Measurements from ENCODE around the gene TNRC6C. TPM values are rescaled to one million over a fixed set of nuclear protein-coding genes. Genes with fewer than 3 reads are reported as not detected.

TNRC6C gene
- total and polyA plus RNA-seq, 4 donors, result 1.3 to 7.7 (median 2.9) TPM

- DNase-seq (ENCODE audit: low spot score), result no peak
- 85% methylated on average over 14 of the region's 14 CpGs for WGBS
Measured at GRCh38 chr17:77929871-77930436, 28.5 kb upstream of the TNRC6C start.

GRCh38 chr17:77930780-77931768, 27.4 kb upstream of the TNRC6C start:
- no peak overlapping the region for H3K27ac ChIP-seq (ENCODE audit: low read depth in 1 of 2, low read length in 2 of 2)
- H3K4me1 ChIP-seq (ENCODE audit: control insufficient read depth in 4 of 4, insufficient read depth in 4 of 4, low read length in 3 of 4), result peaks cover 0 to 8% (median 4%) of the 10 kb centered on the region in 4 donors
- no peak overlapping the region for H3K4me3 ChIP-seq (ENCODE audit: low read depth in 1 of 3, low read length in 3 of 3)
- H3K9me3 ChIP-seq (ENCODE audit: control insufficient read depth in 4 of 4, low read length in 3 of 4), result no peaks in the 10 kb centered on the region
- WGBS, result 74% methylated on average over 24 of the region's 24 CpGs
- H3K27me3 ChIP-seq (ENCODE audit: control insufficient read depth in 4 of 4, insufficient read depth in 4 of 4, low read length in 3 of 4), result no peaks in the 10 kb centered on the region
- TF ChIP-seq FOXA2 (IDR thresholded peaks at IDR 0.05), result no peak
- no peak for TF ChIP-seq RXRA (IDR thresholded peaks at IDR 0.05)
- no peak for TF ChIP-seq TAF1 (conservative IDR thresholded peaks at IDR 0.05)
- no peak for TF ChIP-seq YY1 (IDR thresholded peaks at IDR 0.05)
- TF ChIP-seq MAX (IDR thresholded peaks at IDR 0.05), result no peak
- TF ChIP-seq SP1 (IDR thresholded peaks at IDR 0.05), result no peak
- TF ChIP-seq CTCF (IDR thresholded peaks at IDR 0.05; ENCODE audit: low read depth, low read length, missing input control), result no peak
- no peak for TF ChIP-seq EGR1 (IDR thresholded peaks at IDR 0.05; ENCODE audit: low read depth in 2 of 2)
- TF ChIP-seq JUND (IDR thresholded peaks at IDR 0.05), result no peak
- no peak for TF ChIP-seq ATF3 (IDR thresholded peaks at IDR 0.05)
- no peak for TF ChIP-seq NR2F2 (IDR thresholded peaks at IDR 0.05)
- TF ChIP-seq HNF4G (IDR thresholded peaks at IDR 0.05), result no peak
- TF ChIP-seq HNF4A (conservative IDR thresholded peaks at IDR 0.05), result no peak
- no peak for TF ChIP-seq REST (IDR thresholded peaks at IDR 0.05)
- TF ChIP-seq FOXA1 (IDR thresholded peaks at IDR 0.05), result no peak
- TF ChIP-seq ZBTB33 (IDR thresholded peaks at IDR 0.05), result no peak
- no peak for TF ChIP-seq GABPA (IDR thresholded peaks at IDR 0.05 in 1 of 2, conservative IDR thresholded peaks at IDR 0.05 in 1 of 2)
- no peak for TF ChIP-seq RAD21 (IDR thresholded peaks at IDR 0.05)
- H3K9ac ChIP-seq (ENCODE audit: low read depth in 1 of 2, low read length in 2 of 2), result no peak overlapping the region
- no peak for DNase-seq (ENCODE audit: low spot score)
- H3K36me3 ChIP-seq (ENCODE audit: control insufficient read depth in 4 of 4, insufficient read depth in 3 of 4, low read depth in 1 of 4, low read length in 3 of 4), result no peaks in the 10 kb centered on the region

More at GRCh38 chr17:77929871-77930436, 28.5 kb upstream of the TNRC6C start:
- no peaks in the 10 kb centered on the region for H3K9me3 ChIP-seq (ENCODE audit: control insufficient read depth in 4 of 4, low read length in 3 of 4)
- H3K36me3 ChIP-seq (ENCODE audit: control insufficient read depth in 4 of 4, insufficient read depth in 3 of 4, low read depth in 1 of 4, low read length in 3 of 4), result no peaks in the 10 kb centered on the region
- H3K9ac ChIP-seq (ENCODE audit: low read depth in 1 of 2, low read length in 2 of 2), result no peak overlapping the region
- H3K27me3 ChIP-seq (ENCODE audit: control insufficient read depth in 4 of 4, insufficient read depth in 4 of 4, low read length in 3 of 4), result no peaks in the 10 kb centered on the region
- H3K27ac ChIP-seq (ENCODE audit: low read depth in 1 of 2, low read length in 2 of 2), result no peak overlapping the region
- no peak overlapping the region for H3K4me3 ChIP-seq (ENCODE audit: low read depth in 1 of 3, low read length in 3 of 3)
- TF ChIP-seq JUND (IDR thresholded peaks at IDR 0.05), result no peak
- H3K4me1 ChIP-seq (ENCODE audit: control insufficient read depth in 4 of 4, insufficient read depth in 4 of 4, low read length in 3 of 4), result peaks cover 0 to 4% (median 1%) of the 10 kb centered on the region in 4 donors
